GM12892 (cell line): ENCODE measurements around the gene TTC19.

Source experiments
- POLR2AphosphoS5 ChIP-seq: IDR thresholded peaks from 2 replicates; pipeline ENCODE4 v1.6.1; 2011; ENCODE audit warnings: low read depth, low read length, control low read depth
- TAF1 ChIP-seq: IDR thresholded peaks from 2 replicates; pipeline ENCODE4 v1.6.1; 2011; ENCODE audit warnings: low read depth, mild to moderate bottlenecking, control low read depth, low read length, borderline replicate concordance

- no peak for TF ChIP-seq TAF1
- TF ChIP-seq POLR2AphosphoS5, result no peak
Observed at GRCh38 chr17:16066125-16066524, 66.5 kb downstream of the TTC19 start.
